GM19043 (cell line): ENCODE data around the gene YAF2.

Source experiments
- ATAC-seq: cut with Tn5 transposase; IDR thresholded peaks from one replicate; pipeline ENCODE4 v1.9.1; 2021; ENCODE audit warnings: low read depth; ENCODE audit not compliant: unreplicated experiment

YAF2 gene

DNA sequence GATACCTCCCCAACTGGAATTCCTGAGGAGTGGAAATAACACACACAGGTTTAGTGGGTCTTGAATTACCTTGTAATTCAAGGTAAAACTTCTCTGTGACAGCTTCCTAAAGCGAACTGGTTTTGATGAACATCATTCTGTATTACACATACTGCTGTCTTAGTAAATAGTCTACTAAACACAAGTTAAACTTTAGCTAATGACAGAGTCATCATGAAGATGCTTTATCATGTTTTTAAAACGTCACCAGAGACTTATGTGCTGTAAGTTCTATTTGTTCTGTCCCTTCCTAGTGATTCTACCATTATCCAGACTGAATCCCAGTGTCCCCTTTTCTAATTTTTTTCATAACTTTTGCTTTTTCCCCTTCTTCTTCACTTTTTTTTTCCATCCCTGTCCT is 81.8 kb downstream of the YAF2 start:
- no peak for ATAC-seq

- ATAC-seq: no peak
Measured at GRCh38 chr12:42145552-42146215, 92.4 kb downstream of the YAF2 start.

DNA sequence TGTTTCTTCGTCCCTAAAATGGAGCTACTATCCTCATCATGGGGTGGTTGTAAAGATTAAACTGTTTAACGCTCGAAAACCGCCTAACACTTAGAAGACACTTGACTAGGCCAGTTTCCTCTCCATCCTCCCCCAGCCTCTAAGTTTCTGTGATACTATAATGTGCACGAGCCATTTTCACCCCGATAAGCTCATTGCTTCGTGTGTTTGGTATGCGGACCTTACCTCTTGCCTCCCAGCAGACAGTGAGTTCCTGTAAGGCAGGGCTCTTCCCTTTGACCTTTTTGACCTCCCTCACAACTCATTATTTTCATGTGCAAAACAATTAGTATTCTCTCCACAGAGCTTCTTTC is 92.9 kb downstream of the YAF2 start:
- ATAC-seq: no peak

- ATAC-seq: peak; percentile 86
Measured at GRCh38 chr12:42144408-42145196, 93.4 kb downstream of the YAF2 start, which contains the start of gene GXYLT1. TSS of gene GXYLT1 (minus strand) at chr12:42144874. CDS start at chr12:42144646, 228 bp downstream.

GRCh38 chr12:42144158-42144407 is 94.0 kb downstream of the YAF2 start:
- peak; percentile 4 for ATAC-seq

GRCh38 chr12:42143452-42144157 is 94.4 kb downstream of the YAF2 start:
- peak; percentile 3 for ATAC-seq

- no peak for ATAC-seq
Measured at GRCh38 chr12:42141981-42142606, 96.0 kb downstream of the YAF2 start.

GRCh38 chr12:42140901-42141300 is 97.1 kb downstream of the YAF2 start:
- no peak for ATAC-seq

DNA sequence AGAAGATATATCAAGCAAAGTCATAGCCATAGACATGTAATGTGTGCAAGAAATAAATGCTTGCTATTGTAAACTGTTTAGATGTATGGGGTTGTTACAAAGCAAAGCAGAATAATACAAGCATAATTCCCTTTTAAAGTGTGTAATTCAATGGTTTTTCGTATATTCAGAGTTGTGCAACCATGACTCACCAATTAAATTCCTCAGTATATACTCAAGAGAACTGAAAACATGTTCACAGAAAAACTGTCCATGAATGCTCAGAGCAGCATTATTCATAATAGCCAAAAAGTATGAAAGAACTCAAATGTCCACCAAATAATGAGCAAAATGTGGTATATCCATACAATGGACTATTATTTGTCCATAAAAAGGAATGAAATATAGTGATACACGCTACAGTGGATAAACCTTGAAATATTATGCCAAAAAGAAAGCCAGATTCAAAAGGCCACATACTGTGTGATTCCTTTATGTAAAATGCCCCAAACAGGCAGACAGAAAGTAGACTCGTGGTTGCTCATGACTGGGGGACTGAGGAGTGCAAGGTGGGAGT is 102.7 kb downstream of the YAF2 start:
- ATAC-seq: no peak

GRCh38 chr12:42130672-42131402 is 107.2 kb downstream of the YAF2 start:
- ATAC-seq: no peak

DNA sequence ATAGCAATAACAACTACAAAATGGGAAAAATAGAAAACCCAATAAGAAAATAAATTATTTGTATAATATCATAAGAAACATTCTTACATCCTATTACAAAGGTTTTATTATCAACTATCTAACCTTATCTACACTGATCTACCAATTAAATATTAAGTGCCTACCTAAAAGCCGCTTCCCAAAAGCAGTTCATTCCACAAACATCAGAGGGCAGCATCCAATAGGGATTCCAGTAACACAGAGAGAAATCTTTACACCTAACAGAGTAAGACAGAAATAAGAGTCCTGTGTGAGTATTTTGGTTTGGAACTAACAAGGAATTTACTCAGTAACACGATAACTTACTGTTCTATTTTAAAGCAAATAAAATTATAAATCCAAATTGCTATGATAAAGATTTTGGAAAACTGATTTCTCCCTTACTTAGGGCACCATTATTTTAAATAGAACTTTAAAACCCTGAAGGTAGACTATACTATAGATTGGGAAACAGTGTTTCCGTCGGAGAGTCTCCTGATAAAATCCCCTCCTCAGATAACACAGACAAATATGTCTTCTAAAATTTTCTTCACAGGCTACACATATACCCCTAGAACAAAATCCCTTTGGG is 108.3 kb downstream of the YAF2 start:
- ATAC-seq: no peak

GRCh38 chr12:42128888-42129287 is 109.2 kb downstream of the YAF2 start:
- no peak for ATAC-seq

DNA sequence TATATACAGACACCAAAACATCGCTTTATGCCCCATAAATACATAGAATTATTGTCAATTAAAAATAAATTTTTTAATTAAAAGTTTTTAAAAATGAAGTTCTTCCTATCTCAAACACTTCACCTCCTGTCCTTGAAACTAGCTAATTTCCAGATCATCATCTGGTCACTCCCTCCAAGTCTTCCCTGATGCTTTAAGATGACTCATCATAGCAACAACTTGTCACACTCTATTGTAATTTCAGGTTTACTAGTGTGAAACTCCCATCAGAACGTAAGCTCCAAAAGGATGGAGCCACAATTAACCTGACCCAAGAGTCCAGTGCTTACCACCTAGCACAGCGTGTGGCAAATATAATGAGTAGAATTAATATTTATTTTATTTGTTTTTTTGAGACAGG is 109.7 kb downstream of the YAF2 start:
- no peak for ATAC-seq

DNA sequence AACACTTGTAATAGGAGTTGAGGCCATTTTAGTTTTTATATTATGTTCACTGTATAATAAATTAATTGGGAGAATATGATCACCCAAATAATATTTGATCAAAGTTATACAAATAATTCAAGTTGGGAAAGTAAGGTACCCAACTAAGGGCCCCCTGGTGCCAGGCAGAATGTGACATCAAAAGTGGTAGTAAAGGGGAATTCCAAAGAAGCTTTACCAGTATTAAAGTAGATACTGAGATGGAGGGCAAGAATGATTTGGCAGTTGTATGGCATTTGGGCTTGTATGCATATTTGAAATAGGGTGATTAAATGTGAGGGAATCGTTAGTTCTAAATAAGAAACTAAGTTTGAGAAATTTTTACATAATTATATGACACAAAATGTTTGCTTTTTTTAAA is 111.1 kb downstream of the YAF2 start:
- ATAC-seq: no peak

DNA sequence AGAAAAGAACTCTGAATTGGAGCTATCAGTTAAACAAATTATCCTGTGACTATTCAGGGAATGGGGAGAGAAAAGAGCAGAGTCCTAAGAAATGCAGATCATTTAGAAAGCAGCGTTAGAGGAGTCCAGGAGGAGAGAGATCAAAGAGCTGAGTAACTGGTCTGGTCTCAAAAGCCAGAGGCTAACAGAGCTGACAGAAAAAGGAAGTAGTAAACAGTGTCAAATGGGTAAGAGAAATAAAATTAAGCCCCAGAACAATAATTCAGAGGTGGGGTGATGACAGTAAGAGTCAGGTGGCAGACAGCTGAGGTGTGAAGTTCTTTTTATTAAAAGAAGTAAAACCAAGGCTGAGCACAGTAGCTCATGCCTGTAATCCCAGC is 112.7 kb downstream of the YAF2 start:
- no peak for ATAC-seq

- ATAC-seq: no peak
Measured at GRCh38 chr12:42124764-42125387, 113.2 kb downstream of the YAF2 start.

DNA sequence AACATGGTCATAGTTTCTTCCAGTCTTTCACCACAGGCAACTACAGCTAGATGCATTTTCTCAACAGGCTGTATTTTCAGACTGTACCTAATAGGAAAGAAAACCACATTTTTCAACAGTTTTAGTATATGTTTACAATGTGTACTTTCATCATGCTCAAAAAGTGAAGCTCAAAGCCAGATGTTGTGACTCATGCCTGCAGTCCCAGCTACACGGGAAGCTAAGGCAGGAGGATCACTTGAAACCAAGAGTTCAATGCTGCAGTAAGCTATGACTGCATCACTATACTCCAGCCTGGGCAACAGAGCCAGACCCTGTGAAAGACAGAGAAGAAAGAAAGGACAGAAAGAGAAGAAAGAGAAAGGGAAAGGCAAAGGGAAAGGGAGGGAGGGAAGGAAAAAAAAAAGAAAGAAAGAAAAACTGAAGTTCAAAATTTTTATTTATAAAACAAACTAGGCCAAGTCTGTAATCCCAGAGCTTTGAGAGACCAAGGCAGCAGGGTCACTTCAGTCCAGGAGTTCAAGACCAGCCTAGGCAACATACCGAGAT is 118.9 kb downstream of the YAF2 start:
- no peak for ATAC-seq

- ATAC-seq: no peak
Measured at GRCh38 chr12:42118136-42118879, 119.7 kb downstream of the YAF2 start.

DNA sequence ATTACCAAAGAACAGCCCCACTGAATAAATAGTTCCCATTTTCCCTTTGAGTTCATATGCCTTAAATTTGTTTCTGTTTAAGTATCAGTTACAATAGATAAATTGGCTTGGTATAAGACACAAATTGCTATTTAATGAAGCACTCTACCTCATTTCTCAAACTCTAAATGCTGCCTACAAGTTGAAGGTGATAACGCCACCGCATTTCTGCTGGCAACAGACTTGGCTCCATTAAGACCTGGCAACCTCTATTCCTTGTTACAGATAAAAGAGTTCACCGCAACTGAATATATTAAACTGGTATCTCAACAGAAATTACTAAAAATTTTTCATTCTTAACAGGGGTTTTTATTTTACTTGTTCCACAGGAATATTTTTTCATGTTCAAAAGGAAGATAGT is 129.0 kb downstream of the YAF2 start:
- no peak for ATAC-seq
